Stimulated activated CD8-positive, alpha-beta memory T cell treated with anti-CD3 and anti-CD28 coated beads, Interleukin-15, amount 100 ng/mL, for 48 hours (primary cell): ENCODE results near the gene UBXN10.

ENCODE experiments used
- DNase-seq, 2 donors: peaks; one replicate each; pipeline ENCODE4 v3.0.0-alpha.2; 2020; ENCODE audit warnings: low read depth in 2 of 2

Gene UBXN10

GRCh38 chr1:20185834-20186782 is at the start of gene UBXN10, which contains the start of gene PLA2G2C:
Gene UBXN10, plus strand, starts transcription at chr1:20186096. Its CDS starts 4,466 bp downstream, at chr1:20190562.
Gene PLA2G2C, minus strand, starts transcription at chr1:20186518. Its CDS starts 9,155 bp downstream, at chr1:20177363.
- DNase-seq = peak; percentile 53 to 69

GRCh38 chr1:20136249-20136648 is 49.6 kb upstream of the UBXN10 start:
- no peak for DNase-seq

GRCh38 chr1:20137055-20137454 is 48.8 kb upstream of the UBXN10 start:
- DNase-seq = no peak

GRCh38 chr1:20137604-20138003 is 48.3 kb upstream of the UBXN10 start:
- no peak for DNase-seq

GRCh38 chr1:20138346-20138745 is 47.5 kb upstream of the UBXN10 start:
- no peak for DNase-seq

GRCh38 chr1:20138961-20139550 is 46.8 kb upstream of the UBXN10 start, which contains the start of gene PLA2G2F:
Gene PLA2G2F, plus strand, starts transcription at chr1:20139323. Its CDS starts 105 bp downstream, at chr1:20139428.
- DNase-seq = no peak

- no peak for DNase-seq
Observed at GRCh38 chr1:20139776-20140612, 45.9 kb upstream of the UBXN10 start.

GRCh38 chr1:20141001-20141400 is 44.9 kb upstream of the UBXN10 start:
- no peak for DNase-seq

GRCh38 chr1:20141466-20141865 is 44.4 kb upstream of the UBXN10 start:
- no peak for DNase-seq

- DNase-seq = no peak
Observed at GRCh38 chr1:20142001-20142710, 43.7 kb upstream of the UBXN10 start.

- no peak for DNase-seq
Observed at GRCh38 chr1:20143318-20143717, 42.6 kb upstream of the UBXN10 start.

GRCh38 chr1:20143734-20144565 is 41.9 kb upstream of the UBXN10 start:
- no peak for DNase-seq

GRCh38 chr1:20147846-20148570 is 37.9 kb upstream of the UBXN10 start:
- no peak for DNase-seq

GRCh38 chr1:20148571-20149500 is 37.1 kb upstream of the UBXN10 start:
- no peak for DNase-seq

GRCh38 chr1:20149601-20150325 is 36.1 kb upstream of the UBXN10 start:
- DNase-seq = no peak

GRCh38 chr1:20150326-20150705 is 35.6 kb upstream of the UBXN10 start:
- DNase-seq = no peak

- no peak for DNase-seq
Observed at GRCh38 chr1:20150969-20151368, 34.9 kb upstream of the UBXN10 start.
